ENCODE results near the gene DNAJB12.
"Not testable (repeated sequence)": the region's sequence is repeated elsewhere in the genome, so short reads cannot be mapped to it uniquely, and the experiment has no call there.

The DNAJB12 gene

DNA sequence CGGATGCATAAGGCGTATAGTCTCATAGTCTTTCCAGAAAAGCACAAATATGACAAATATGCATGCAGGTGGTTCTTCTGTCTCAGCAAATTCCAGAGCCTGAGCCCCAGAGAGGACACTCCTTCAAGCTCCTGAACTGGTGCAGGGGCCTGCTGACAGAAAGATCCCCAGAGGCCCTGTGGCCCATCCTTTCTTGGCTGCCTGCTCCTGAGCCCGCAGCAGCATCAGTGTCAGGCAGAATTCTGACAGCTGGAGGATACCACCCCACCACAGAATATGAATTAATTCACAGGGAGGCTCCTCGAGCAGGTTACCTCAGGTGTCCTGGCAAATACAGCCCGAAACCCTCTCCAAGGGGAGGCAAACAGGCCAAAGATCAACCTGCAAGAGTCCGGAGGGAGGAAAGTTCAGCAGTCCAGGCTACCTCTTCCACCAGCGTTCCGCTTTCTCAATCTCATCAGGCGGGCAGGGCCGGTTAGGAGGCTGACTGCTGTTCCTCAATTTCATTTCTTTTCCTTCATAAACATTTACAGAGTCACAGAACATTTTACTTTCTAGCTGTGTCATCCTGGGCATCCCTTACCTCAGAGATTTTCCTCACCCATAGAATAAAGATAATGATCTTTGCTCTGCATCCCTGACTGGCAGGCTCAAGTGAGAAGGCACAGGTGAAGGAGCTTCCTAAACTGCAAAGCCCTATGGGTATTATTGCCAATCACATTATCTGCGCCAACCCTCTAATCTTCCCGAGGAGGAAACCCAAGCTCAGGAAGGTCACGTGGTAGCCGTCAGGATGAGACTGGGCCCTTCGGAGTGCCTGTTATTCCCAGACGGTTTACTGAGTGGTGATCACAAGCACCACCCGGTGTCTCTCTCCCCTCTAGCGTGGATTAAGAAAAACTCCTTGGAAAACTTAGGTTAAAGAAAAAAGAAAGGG is 1.4 kb downstream of the DNAJB12 start:
- no peak for DNase-seq (ENCODE audit: low read depth in 2 of 2)

DNA sequence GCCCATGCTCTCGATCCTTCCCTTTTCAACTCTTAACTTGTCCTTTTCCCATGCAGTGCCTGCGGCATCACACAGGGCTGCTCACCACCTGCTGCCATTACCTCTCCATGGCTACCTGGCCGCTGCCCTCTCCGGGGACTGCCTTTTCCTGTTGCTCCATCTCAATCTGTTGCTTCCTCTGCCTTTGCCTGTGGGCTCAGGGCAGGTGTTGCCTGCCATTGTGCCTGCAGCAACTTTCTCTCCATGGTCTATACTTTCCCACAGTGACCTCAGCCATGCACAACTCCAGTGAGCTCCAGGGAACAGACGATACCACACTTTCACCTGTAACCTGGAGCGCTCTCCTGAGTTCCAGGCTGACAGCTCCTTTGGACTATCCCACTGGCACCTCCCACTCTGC is 3.2 kb downstream of the DNAJB12 start:
- DNase-seq (ENCODE audit: low read depth in 2 of 2) = no peak

DNA sequence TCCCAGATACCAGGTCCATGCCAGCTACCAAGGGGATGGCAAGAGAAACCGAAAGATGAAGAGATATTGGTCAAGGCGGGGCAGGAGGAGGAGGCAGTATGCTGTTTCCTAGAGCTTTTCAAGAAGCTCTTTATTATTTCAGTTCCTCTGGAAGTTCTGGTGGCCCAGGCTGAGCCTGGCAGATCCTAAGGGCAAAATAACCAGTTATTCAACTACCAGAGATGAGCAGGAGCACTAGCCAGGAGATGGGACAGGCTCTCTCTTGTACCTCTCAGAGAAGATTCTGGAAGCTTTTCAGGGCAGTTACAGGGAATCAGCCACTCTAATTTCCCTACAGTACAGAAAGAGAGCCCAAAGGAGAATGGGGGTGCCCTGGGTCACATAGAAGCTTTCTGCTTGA is 5.3 kb downstream of the DNAJB12 start:
- DNase-seq (ENCODE audit: low read depth in 2 of 2) = no peak

DNA sequence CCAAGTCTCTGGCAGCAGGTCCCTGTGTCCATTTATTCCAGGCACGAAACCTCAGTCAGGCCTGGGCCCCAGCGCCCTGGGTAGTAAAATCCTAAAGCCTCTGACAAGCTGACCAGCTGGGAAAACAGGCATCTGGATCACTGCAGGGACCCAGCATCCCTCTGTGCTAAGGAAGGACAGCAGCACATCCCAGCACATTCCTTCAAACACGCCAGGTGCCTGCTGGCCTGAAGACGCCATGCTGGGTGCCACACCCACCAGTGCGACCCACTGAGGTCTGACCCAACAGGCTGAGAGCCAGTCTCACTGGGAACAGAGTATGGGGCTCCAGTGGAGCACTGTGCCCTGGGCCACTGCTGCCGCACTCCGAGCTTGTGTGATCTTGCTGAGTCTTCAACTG is 6.4 kb downstream of the DNAJB12 start:
- no peak for DNase-seq (ENCODE audit: low read depth in 2 of 2)

DNA sequence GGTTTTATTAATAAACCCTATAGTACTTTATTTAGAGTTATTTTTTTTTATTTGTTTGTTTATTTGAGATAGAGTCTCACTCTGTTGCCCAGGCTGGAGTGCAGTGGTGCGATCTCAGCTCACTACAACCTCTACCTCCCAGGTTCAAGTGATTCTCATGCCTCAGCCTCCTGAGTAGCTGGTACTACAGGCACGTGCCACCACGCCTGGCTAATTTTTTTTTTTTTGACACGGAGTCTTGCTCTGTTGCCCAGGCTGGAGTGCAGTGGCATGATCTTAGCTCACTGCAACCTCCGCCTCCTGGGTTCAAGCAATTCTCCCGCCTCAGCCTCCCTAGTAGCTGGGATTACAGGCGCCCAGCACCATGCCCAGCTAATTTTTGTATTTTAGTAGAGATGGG is 8.6 kb downstream of the DNAJB12 start:
- DNase-seq (ENCODE audit: low read depth in 2 of 2) = not testable (repeated sequence)

DNA sequence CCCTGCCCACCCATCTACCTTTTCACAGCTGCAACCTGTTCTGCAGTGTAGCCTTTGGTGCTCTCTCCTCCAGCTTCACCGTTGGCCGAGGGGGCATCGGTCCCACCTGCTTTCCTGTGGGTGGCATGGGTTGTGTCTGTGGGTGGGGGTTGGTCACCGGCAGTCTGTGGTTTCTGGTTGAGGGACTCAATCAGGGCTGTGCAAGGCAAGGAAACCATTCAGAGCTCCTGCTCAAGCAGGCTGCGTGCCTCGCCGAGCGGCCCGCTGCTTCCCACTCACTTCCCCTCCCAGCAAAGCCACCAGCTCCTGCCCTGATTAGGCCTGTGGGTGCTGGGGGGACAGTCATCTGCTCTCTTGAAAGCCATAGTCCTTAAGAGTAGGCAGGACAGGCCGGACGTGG is 9.8 kb downstream of the DNAJB12 start:
- no peak for DNase-seq (ENCODE audit: low read depth in 2 of 2)

DNA sequence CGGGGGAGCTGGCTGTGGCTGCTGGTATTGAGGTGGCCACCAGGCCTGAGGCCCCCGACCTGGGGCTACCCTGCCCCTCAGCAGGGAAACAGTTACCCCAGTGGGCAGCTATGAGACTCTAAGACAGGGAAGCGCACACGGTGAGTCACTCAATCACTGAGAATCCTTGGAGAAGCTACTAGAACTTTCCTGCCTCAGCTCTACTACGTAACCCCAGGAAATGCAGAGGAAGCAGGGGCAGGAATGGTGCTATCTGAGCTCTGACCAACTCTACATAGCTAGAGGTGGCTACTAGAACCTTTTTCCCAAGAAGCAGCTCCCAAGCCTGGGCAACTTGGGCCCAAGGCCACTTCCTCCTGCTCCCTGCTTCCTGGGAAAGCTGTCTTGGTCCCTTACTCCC is 11.8 kb downstream of the DNAJB12 start:
- DNase-seq (ENCODE audit: low read depth in 2 of 2) = no peak

DNA sequence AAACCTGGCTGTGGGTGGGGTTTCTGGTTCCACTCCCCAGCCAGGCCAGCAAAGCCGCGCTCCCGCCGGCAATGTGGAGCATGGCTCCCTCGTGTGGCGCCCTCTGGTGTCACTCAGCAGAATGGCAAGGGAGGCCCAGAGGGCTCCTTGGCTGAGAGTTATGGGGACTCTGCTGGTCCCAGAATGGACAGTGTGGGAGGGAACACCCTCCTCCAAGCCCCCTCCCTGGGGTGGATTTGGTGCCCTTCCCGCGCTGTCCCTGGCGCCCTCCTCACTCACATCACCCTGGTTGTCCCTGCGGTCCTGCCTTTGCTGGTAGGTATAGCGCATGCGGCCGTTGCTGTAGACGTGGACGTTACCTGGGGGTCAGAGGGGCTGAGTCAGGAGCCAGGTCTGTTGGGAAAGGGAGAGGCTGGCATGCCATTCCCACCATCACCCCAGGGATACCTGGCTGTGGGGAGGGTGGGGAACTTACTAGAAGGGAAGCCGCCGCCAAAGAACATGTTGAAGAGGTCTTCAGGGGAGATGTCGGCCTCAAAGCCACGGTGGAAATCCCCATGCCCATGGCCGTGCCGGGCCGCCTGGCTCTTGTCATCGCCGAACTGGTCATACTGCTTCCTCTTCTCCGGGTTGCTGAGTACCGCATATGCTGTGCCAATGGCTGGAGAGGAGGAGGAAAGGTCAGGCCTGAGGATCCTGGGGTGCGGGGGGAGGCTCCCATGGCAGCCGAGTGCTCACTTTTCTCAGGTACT is 14.0 kb downstream of the DNAJB12 start:
- no peak for DNase-seq (ENCODE audit: low read depth in 2 of 2)

DNA sequence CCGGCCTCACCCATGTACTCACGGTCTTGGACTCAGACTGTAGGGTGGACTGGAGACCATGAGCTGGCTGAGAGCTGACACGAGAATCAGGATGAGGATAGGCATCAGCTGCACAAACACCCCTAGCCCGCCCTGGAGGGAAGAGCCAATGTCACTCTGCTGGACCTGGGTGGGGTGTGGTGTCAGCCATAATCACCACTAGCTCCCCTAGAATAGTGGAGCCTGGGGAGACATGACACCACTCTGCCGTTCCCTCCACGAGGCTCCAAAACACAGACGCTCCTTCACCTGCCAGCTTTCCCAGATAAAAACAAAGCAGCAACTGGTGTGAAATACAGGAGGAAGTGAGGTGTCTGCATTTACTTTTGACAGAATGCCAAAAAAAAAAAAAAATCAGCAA is 16.5 kb downstream of the DNAJB12 start:
- DNase-seq (ENCODE audit: low read depth in 2 of 2) = no peak

DNA sequence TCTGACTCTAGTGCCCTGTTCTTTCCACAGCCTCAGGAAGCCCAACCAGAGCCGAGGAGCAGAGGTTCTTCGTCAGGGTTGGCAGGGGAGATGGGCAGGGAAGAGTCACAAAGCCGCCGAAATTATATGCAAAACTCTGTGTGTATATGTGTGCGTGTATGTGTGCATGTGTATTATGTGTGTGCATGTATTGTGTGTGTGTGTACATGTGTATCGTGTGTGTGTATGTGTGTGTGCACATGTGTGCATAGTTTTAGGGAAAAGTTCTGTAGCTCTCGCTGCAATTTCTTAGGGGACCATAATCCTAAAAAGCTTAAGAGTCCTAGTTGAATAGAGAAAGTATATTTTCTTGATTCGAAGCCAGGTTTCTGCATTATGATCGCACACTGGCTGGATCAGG is 17.0 kb downstream of the DNAJB12 start:
- no peak for DNase-seq (ENCODE audit: low read depth in 2 of 2)

DNA sequence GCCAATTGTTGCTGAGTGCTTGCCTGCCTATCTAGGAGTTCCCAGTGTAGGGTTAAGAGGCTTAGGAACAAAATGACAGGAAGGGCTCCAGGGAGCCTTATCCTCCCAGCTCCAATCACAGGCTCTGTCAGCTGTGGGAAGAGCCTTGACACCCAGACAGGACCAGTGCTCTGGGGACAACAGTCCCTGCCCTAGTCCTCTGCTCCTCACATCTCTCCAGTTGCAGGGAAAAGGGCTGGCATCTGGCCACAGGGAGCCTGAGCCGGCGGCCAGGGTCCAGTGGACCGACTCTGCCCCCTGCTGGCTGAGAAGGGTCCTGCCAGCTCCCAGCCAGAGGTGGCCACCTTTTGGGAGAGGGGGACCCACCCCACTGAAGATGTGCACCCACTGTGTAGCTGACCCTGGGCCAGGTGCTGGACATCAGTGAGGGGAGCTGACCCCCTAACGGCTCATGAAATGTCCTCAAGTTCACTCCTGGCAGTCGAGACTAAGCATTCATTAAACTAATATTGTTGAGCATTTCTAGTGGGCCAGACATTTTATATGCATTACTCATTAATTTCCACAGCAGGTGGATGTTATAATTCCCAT is 17.6 kb downstream of the DNAJB12 start:
- peak in 1 of 2 donors; percentile 38 for DNase-seq (ENCODE audit: low read depth in 2 of 2)

DNA sequence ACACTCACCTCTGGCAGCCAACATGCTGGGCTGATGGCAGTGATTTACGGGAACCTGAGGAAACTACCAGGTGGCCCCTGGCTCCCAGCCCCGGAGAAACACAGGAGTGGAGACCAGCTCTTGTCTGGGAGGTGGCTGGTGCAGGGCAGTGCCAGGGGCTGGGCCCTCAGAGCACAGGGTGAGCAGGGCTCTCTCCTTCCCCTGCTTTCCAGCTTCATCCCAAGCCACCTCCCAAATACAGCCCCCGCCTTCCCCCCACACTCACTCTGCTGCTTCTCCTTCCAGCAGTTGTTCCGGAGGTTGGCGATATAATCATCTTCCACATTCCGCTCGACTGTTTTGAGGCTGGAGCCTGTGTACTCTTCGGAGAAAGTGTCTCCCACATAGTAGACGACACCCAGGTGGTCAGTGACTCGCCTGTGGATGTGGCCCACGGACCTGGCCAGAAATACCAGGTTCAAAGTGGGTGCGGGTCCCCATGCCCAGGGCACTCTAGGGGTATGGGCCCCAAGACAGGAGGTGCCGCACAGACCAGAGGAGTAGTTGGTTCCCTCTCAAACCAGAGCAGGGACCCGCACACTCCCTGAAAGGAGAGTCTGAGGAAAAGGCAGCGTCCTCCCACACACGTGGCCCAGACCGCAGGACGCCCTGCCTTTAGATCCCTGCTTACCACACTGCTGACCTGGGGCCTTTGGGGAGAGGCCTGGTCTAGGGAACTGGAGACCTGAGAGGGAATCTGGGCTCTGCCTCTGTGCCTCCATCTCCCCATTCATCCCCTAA is 18.3 kb downstream of the DNAJB12 start:
- no peak for DNase-seq (ENCODE audit: low read depth in 2 of 2)

DNA sequence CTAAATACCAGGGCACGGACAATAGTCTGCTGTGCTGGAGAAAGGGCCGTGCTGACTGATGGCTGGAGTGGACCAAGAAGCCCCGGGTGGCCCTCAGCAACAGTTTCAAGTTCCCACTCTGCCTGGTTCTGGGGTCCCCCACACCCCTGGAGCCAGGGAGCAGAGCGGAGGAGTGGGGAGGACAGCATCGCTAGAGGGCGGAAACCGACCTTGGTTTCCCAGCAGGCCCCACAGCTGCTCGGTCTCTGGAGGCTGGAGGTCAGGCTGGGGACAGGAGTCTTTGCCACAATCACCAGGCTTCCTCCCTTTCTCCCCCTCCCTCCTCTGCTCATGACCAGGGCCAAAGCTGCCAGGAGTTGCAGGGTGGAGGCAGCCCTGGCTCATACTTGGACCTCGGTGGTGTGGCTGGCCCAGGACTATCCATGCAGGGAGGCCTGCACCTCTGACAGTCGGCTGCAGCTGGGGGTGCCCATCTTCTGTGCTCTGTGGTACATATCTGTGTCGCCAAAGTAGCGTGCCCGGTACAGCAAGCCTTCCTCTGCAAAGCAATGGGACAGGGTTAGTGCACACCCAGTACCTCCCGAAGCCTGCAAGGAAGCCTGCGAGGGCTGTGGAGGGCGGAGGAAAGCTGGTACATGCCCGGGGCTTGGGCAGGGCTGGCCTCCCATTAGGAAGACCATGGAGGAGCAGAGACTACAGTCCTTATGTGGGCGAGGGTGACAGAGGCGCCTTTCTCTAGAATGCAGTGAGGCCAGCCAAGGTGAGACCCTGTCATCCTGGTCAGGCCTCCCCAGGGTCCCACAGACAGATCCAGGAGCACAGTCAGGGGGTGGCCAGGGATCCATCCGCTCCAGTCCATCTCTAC is 19.1 kb downstream of the DNAJB12 start:
- no peak for DNase-seq (ENCODE audit: low read depth in 2 of 2)

DNA sequence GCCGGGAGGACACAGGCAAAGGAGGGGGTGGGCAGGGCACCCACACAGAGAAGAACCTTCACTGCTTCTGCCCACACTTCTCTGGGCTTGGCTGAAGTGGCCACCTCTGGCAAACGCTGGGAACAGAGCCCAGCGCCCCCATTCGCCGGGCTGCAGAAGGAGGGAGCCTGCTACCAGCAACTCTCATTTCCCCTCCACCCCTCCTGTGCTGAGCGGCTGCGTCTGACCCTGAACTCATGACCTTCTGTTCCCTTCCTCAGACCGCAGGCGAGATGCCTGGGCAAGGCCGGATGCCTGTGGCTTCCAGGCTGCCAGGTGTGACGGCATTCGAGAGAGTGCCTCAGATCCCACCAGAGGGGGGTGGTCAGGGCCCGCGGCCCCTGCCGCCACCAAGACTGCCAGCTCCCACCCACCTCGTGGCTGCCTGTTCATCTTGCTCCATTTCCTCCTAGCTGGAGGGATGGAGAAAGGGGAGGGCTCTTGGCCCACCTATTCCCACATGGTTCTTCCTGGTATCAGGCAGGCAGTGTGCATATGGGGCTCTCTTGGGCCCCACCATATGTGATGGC is 19.8 kb downstream of the DNAJB12 start:
- peak; percentile 62 to 64 for DNase-seq (ENCODE audit: low read depth in 2 of 2)

DNA sequence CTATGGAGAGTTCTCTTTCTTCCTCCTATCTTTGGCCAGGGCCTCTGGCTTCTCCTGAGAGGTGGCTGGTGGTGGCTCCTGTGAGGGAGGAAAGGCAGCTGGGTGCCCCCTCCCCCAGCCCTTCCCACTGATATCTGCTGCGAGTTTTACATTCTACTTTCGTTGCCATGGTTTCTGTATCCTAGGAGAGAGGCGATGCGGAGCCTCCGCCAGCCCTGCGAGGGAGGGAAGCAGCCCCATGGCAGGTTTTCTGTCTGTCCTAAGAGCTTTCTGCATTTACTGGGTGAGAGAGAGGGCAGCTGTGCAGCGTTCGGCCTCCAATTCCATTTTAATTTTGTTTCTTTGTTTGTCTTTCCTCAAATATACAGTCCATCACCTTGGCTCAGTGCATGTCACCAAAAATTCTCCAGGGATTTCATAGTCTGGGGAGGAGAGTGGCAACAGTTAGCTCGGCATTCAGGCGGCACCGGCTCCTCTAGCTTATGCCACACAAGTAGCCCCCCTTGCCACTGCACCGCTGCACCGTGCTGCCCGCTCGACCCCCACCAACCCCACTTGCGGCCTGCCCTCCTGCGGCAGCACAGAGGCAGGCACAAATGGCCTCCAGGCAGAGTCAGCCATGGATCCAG is 20.4 kb downstream of the DNAJB12 start:
- no peak for DNase-seq (ENCODE audit: low read depth in 2 of 2)

DNA sequence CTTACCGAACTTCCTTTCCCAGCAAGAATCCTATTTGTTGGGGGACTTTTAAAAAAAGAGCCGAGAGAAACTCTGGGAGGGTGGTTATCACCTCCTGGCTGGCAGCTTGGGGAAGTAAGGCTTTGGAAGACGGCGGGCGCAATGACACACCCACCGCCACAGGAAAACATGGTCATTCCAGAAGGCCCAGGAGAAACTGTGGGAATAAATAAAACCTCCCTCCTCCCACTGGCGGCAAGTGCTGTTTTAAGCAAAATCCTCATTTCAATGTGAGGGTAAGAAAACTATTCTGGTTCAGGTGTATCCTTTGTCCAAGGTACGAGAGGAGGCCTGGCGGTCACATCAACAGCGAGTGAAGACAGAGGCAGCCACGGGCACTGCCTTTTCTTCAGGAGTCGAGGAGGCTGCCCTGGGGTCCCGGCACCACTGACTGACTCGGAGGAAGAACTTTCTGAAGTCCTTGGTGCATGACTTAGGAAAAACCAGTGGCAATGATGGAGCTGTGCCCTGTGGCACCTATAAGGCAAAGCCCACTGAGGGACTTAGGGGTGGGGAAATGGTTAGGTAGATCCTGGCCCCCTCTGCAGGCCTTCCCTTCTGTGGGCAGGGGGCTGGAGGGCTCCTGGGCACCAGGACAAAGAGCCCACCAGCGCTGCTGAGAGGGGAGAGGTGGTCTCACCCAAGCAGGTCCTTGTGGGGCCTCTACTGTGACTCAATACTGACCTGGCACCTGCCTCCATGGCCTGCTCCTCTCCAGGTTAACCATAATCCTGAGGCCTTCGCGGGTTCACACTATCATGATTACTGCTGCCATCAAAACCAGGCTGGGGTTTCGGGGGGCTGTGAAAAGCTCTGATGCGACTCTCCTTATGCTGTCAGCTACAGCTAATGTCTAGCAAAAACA is 21.4 kb downstream of the DNAJB12 start:
- DNase-seq (ENCODE audit: low read depth in 2 of 2) = no peak

DNA sequence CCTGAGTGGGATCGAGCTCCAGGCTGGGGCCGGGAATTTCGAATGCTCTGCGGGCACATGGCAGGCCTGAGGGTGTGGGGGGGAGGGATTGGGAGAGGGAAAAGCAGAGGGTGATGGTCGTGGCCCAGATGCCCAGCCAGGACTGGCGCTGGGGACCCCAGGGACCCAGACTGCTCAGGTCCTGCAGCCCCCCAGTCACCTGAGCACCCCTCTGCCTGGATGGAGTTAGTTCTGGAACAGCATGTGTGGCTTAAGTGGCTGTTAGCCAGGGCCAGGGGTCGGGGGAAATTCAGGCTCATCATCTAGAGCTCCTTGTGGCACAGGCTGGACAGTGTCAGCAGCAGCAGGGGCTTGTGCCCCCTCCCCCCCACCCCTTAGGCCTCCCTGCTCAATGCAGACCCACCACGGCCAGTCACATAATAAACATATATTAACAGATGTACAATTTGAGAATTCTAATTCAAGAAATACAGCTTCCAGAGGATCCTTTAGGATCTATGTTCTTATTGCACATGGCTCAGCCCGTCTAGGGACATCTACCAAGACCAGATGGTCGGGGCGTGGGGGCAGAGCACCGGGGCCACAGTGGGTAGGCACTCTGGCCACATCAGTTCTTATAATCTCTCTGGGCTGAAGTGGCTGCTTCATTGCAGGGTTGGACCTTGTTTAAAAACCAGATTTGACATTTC is 22.2 kb downstream of the DNAJB12 start:
- no peak for DNase-seq (ENCODE audit: low read depth in 2 of 2)
